ENCODE results near the gene ZNF584.
"Not testable (repeated sequence)": the region's sequence is repeated elsewhere in the genome, so short reads cannot be mapped to it uniquely, and the experiment has no call there.

Gene ZNF584

GRCh38 chr19:58403920-58404478 is 4.5 kb upstream of the ZNF584 start:
- DNase-seq (ENCODE audit: low spot score), result not testable (repeated sequence)

DNA sequence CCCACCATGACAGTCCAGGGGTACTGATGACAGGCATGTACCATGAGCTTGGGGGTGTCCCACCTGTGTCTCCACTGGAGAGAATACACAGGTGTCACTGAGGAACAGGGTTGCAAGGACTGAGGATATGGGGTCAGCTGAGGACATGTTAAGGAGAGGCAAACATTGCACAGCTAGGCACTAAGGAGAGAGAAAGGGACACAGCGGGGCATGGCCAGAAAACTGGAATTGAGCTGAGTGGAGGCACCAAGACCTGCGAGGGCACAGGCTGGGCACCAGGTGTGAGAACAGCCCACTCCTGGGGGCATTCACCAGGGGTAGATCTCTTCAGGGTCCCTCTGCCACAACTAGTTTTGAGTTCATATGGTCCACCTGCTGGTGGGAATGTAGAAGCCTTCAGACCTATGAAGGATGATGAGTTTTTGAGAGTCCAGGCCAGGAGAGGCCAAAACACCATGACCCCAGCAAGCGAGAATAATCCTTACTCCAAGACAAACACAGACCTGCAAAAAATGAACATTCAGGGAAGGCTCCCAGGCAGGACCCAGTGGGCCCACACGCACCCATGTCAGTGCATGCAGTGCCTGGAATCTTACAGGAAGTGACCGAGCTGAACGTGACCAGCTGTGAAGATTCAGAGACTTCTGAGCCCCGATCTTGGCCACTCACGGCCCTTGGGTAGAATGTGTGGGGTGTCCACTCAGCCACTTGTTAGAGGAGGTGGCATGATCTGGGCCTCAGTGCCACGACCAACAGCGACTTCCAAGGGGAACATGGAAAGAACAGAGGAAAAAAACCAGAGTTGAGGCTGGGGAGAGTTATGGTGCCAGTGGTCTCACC is 1.4 kb upstream of the ZNF584 start:
- no peak for DNase-seq (ENCODE audit: low spot score)

GRCh38 chr19:58407658-58408151 is 744 bp upstream of the ZNF584 start:
- DNase-seq (ENCODE audit: low spot score), result no peak

GRCh38 chr19:58409010-58409790 is 751 bp downstream of the ZNF584 start:
- no peak for DNase-seq (ENCODE audit: low spot score)

- no peak for DNase-seq (ENCODE audit: low spot score)
Measured at GRCh38 chr19:58416604-58417003, 8.2 kb downstream of the ZNF584 start.

DNA sequence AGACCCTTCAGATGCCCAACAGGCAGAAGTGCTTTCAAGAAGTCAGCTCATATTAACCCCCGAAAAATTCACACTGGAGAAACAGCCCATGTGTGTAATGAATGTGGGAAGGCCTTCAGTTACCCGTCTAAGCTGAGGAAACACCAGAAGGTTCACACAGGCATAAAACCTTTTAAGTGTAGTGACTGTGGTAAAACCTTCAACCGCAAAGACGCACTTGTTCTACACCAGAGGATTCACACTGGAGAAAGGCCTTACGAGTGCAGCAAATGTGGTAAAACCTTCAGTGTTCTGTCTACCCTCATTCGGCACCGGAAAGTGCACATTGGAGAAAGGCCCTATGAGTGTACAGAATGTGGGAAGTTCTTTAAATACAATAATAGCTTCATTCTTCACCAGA is 8.6 kb downstream of the ZNF584 start:
- no peak for DNase-seq (ENCODE audit: low spot score)

DNA sequence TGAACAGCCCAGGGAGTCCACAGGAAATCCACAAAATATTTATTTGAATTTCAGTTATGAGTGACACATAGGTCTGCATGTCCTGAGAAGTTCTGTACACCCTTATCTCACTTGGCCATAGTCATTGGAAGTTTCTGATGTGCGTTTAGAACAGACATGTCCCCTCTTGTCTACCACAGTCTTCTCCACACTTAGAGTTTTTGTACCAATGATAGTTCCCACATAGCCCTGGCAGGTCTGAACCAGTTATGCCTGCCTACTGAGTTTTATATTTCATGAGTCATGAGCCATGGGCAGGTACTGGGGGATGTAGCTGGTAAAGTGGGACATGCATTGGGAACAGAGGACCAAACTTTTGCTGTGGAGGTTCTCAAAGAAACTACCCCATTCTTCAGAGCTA is 20.2 kb downstream of the ZNF584 start:
- DNase-seq (ENCODE audit: low spot score), result no peak

DNA sequence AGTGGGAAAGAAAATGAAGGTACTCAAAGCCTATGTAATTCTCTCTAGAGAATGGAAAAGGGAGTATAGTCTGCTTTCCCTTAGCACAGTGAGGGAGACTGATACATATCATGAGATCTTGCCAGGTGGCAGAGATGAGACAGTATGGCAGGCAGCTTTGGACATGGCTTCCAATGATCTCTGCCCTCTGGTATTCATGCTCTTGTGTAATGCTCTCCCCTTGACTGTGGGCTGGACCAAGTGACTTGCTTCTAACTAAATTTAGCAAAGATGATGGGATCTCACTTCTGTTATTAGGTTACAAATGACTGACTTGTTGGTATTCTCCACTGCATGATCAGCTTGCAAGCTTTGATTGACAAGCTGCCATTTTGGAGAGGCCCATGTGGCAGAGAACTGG is 21.3 kb downstream of the ZNF584 start:
- DNase-seq (ENCODE audit: low spot score), result no peak

DNA sequence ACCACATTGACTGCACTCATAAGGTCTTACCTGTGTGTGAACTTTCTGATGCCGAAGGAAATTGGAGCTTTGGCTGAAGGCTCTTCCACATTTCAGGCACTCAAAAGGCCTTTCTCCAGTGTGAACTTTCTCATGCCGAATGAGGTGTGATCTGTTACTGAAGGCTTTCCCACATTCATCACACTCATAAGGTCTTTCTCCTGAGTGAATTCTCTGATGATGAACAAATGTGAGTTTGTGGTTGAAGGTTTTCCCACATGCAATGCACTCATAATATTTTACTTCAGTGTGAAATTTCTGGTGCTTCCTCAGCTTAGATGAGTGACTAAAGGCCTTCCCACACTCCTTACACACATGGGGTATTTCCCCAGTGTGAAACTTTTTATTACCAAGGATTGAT is 25.8 kb downstream of the ZNF584 start:
- DNase-seq (ENCODE audit: low spot score), result no peak

DNA sequence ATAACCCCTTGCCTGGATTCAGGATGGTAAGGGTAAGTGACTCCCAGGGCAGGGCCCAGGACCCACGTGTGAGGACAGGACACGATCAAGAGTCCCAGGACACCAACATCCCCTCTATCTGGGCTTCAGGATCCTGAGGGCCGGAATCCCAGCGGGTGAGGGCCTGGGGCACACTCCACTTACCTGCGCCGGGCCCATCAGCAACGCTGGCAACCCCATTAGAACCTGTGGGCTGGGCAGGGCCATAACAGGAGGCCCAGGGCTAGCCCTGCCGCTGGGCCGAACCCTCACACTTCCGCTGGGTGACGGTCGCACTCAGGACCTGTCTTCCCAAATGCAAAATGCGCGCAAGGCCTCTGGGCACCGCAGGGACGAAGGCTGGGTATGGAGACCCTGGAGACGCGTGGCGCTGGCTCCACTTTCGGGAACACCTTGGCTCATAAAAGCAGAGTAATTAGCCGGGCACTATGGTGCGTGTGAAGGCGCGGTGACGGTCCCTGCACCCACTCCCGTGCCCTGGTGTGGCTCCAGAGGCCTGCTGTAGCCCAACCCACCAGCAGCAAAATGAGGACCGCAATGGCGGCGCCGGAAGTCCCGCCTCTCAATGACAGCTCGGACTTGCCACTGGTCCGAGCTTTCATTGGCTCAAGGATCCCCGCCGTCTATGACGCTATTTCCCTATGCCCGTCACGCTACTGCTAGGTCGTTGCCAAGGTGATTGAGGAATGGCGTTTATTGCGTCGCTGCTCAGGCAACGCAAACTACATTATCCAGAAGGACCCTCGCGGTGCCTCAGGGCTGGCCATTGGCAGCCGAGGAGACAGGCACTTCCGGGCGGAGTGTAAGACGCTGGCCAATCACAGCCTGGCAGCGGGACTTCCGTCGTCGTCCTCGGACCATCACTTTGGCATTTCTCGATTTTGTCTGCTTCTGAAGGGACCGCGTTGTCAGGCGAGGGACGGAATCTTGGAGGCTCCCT is 31.4 kb downstream of the ZNF584 start, which contains the start of gene ZNF132:
ZNF132 (minus strand) TSS at position 578 of the 979 bp plus-strand sequence; CDS start at position 246, 332 bp downstream.
- no peak for DNase-seq (ENCODE audit: low spot score)

DNA sequence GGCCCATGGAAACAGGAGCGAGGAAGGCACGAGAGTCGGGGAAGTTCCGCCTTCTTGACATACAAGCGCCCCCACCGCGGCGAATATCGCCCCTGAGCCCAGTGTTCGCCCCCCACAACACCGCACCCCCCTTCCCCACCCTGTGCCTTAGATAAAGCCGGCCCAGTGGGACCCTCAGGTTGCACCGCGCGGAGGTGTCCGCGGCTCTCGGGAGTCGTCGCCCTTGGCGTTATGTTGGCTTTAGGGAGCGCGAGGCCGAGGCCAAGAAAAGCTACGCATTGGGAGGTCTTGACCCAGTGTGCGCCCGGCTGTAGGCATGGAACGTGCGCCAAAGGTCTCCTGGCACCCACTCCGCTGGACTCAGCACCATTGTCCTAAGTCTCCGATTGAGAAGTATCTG is 32.1 kb downstream of the ZNF584 start:
- DNase-seq (ENCODE audit: low spot score), result no peak

- DNase-seq (ENCODE audit: low spot score), result not testable (repeated sequence)
Measured at GRCh38 chr19:58442986-58443385, 34.5 kb downstream of the ZNF584 start.

GRCh38 chr19:58448860-58449259 is 40.4 kb downstream of the ZNF584 start:
- DNase-seq (ENCODE audit: low spot score), result not testable (repeated sequence)

GRCh38 chr19:58449980-58450379 is 41.5 kb downstream of the ZNF584 start:
- DNase-seq (ENCODE audit: low spot score), result not testable (repeated sequence)

DNA sequence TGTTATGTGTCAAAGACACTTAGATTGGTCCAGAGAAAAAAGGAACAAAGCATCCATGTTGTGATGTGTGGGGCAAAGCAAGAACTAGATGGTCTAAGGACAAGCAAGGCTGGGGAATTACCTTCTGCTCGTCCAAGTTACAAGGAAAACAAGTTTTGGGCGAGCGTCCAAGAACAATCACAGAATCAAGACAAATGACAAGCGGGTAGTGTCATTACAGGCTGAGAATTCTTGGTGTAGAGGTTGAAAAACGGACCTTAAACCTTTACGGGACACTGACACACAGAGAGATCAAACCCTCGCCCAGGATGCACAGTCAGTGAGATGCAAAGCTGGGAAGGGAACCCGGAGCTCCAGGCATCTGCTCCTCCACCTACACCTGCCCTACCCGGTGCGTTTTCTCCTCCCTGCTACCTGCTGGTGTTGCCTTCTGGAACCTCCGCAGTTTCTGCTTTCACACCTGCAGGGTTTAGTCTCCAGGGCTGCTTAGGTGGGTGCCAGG is 42.5 kb downstream of the ZNF584 start:
- DNase-seq (ENCODE audit: low spot score), result no peak

DNA sequence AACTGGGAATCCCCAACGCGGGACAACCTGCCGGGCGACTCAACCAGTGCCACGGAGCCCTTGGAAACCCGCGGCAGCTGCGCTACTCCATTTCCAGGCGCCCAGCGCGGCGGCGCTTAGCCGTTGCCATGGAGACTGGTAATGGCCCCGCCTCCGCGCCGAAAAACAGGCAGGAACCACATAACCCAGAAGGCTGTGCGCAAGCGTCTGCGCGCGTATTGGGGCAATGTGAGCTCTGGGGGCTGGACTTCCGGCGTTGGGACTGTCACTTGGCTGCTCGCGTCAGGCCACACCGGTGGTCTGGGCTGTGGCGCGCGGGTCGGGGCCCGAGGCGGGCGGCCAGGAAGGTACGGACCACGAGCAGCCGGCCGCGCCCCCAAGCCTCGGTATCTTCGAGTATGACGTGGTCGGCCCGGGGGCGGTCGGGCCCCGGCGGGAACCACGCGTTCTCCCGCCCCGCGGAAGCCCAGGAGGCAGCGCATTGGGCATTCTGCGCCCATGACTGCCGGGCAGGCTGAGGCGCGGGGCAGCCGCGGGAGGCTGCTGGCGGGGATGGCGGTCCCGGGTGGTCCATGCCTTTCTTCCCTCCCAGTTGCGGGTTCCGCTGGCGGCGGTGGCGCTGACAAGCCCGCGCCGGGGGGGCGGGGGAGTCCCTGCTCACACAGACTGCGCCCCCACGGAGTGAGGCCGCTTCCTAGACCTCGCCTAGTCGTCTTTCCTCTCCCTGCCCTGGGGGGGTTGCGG is 43.1 kb downstream of the ZNF584 start, which contains the start of gene ZNF324B:
ZNF324B (plus strand) TSS at position 265 of the 744 bp plus-strand sequence. CDS start 2,080 bp downstream, outside the sequence.
- DNase-seq (ENCODE audit: low spot score), result peak; percentile 98

- no peak for DNase-seq (ENCODE audit: low spot score)
Measured at GRCh38 chr19:58453743-58454142, 45.3 kb downstream of the ZNF584 start.

DNA sequence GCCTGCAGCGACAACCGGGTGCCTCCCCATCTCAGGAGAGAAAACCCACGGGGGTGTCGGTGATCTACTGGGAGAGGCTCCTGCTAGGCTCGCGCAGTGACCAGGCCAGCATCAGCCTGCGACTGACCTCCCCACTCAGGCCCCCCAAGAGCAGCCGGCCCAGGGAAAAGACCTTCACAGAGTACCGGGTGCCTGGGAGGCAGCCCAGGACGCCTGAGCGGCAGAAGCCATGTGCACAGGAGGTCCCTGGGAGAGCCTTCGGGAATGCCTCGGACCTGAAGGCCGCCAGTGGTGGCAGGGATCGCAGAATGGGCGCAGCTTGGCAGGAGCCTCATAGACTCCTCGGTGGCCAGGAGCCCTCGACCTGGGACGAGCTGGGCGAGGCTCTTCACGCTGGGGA is 46.9 kb downstream of the ZNF584 start:
- DNase-seq (ENCODE audit: low spot score), result no peak

GRCh38 chr19:58456111-58456510 is 47.7 kb downstream of the ZNF584 start:
- DNase-seq (ENCODE audit: low spot score), result no peak

DNA sequence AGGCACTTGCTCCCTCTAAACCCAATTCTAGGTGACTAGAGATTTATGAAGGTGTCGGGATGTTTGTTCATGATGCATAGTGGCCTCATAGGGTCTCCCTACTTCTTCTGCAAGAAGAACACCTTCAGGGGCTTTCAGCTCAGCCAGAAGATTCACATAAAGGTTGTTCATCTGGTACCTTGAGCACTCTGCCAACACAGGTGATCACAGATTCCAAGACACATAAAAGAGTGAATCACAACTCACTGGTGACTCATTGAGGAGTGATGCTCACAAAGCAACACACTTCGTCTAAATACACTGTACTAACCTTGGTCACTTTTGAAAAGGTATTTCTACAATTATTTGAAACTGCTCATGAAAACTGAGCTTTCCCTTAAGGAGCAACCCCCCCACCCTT is 51.6 kb downstream of the ZNF584 start:
- DNase-seq (ENCODE audit: low spot score), result no peak
